ENCODE data around the gene SPINK5. TPM values are rescaled to one million over a fixed set of nuclear protein-coding genes. Genes with fewer than 3 reads are reported as not detected.

SPINK5 gene
- total and polyA plus RNA-seq, 4 donors: 4.2 to 9.6 (median 6.1) TPM

DNA sequence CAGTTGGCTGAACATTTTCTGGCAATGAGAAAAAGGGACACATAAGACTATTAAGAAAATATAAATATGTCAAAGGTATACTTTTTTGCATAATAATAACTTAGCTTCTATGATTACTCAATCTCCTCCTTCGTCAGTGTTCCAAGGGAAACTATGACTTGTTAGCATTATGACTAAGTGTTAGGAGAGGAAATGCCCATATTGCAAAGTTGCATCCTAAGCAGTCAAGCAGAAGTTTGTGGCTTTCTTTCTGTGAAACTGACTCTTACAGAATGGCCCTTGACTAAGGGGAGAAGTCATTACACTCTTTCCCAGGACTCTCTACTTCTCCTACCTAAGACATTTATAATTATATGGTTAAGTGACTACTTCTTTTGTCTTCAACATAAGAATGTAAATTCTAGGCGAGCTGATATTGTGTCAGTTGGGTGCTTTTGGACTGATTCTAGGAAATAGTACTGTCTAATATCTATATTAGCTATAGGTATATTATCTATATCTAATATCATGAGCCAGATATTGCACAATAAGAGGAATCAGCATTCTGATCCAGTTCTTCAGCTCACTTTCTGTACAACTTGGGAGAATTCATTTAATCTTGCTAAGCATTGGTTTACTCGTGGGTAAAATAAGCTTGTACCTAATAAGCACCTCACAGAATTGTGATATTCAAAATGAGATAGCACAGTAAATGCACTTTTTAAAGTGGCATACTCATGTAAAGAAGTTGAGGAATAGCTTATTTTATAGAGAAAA lies 122.6 kb downstream of the SPINK5 start:
- peak; percentile 83 for ATAC-seq (ENCODE audit: insufficient read depth, low FRiP score)
- H3K27ac ChIP-seq (ENCODE audit: low read depth in 1 of 2, low read length in 1 of 2): no peak overlapping the region
- WGBS, 2 donors: 38 to 49% methylated on average over 3 of the region's 3 CpGs
- peaks cover 0 to 3% (median 0%) of the 10 kb centered on the region in 3 donors for H3K27me3 ChIP-seq (ENCODE audit: control insufficient read depth in 3 of 3, insufficient read depth in 3 of 3, low read length in 2 of 3)
- H3K9ac ChIP-seq (ENCODE audit: insufficient read depth in 1 of 2, low read length in 2 of 2): no peak overlapping the region
- no peak overlapping the region for H3K4me3 ChIP-seq
- H3K4me1 ChIP-seq (ENCODE audit: control insufficient read depth in 5 of 5, insufficient read depth in 5 of 5, low read length in 5 of 5): no peaks in the 10 kb centered on the region
- no peaks in the 10 kb centered on the region for H3K9me3 ChIP-seq (ENCODE audit: control insufficient read depth in 4 of 4, insufficient read depth in 3 of 4, low read length in 3 of 4)
- TF ChIP-seq, protein P1, sequence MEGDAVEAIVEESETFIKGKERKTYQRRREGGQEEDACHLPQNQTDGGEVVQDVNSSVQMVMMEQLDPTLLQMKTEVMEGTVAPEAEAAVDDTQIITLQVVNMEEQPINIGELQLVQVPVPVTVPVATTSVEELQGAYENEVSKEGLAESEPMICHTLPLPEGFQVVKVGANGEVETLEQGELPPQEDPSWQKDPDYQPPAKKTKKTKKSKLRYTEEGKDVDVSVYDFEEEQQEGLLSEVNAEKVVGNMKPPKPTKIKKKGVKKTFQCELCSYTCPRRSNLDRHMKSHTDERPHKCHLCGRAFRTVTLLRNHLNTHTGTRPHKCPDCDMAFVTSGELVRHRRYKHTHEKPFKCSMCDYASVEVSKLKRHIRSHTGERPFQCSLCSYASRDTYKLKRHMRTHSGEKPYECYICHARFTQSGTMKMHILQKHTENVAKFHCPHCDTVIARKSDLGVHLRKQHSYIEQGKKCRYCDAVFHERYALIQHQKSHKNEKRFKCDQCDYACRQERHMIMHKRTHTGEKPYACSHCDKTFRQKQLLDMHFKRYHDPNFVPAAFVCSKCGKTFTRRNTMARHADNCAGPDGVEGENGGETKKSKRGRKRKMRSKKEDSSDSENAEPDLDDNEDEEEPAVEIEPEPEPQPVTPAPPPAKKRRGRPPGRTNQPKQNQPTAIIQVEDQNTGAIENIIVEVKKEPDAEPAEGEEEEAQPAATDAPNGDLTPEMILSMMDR (IDR thresholded peaks at IDR 0.05; ENCODE audit: control extremely low read depth, extremely low read depth): no peak
- DNase-seq: peak in 1 of 3 donors; percentile 11
- no peaks in the 10 kb centered on the region for H3K36me3 ChIP-seq (ENCODE audit: control insufficient read depth in 4 of 4, insufficient read depth in 4 of 4, low read length in 4 of 4)

Other genes starting within 250 kb of the SPINK5 start
- gene SPINK1, start 232.3 kb upstream of the SPINK5 start, total RNA-seq: 10 to 100 TPM in 1 of 2 donors, 1 to 10 TPM in 1; 4.0 to 13.5 TPM
- gene SPINK1, start 232.3 kb upstream of the SPINK5 start, polyA plus RNA-seq: 10 to 100 TPM; 16.5 to 20.2 TPM
- gene SCGB3A2, start 185.3 kb upstream of the SPINK5 start, total RNA-seq: 1,000 to 10,000 TPM in 1 of 2 donors, 100 to 1,000 TPM in 1; 305 to 4,264 TPM
- 1,000 to 10,000 TPM in 1 of 2 donors, 100 to 1,000 TPM in 1; 914 to 2,733 TPM for gene SCGB3A2, start 185.3 kb upstream of the SPINK5 start, polyA plus RNA-seq
- not detected for gene C5orf46, start 157.4 kb upstream of the SPINK5 start, total RNA-seq
- gene C5orf46, start 157.4 kb upstream of the SPINK5 start, polyA plus RNA-seq: not detected
- gene SPINK14, start 104.6 kb downstream of the SPINK5 start, total RNA-seq: not detected
- not detected for gene SPINK14, start 104.6 kb downstream of the SPINK5 start, polyA plus RNA-seq
- gene SPINK6, start 139.1 kb downstream of the SPINK5 start, total RNA-seq: not detected
- under 1 TPM in 1 of 2 donors, not detected in 1; 0.25 TPM for gene SPINK6, start 139.1 kb downstream of the SPINK5 start, polyA plus RNA-seq
- gene MARCOL, start 174.5 kb downstream of the SPINK5 start, total RNA-seq: not detected
- gene MARCOL, start 174.5 kb downstream of the SPINK5 start, polyA plus RNA-seq: not detected
- gene SPINK13, start 204.8 kb downstream of the SPINK5 start, total RNA-seq: not detected
- gene SPINK13, start 204.8 kb downstream of the SPINK5 start, polyA plus RNA-seq: not detected
- gene SPINK7, start 248.4 kb downstream of the SPINK5 start, total RNA-seq: not detected
- not detected for gene SPINK7, start 248.4 kb downstream of the SPINK5 start, polyA plus RNA-seq